ENCODE data around the gene DOCK2. TPM values are rescaled to one million over a fixed set of nuclear protein-coding genes. Genes with fewer than 3 reads are reported as not detected.

Gene DOCK2
- total and polyA plus RNA-seq, 2 of the 8 experiments (the other 6 are each of a cell fraction or from before 2014, with no cell fraction given): 3.9 to 5.7 TPM

- TF ChIP-seq CHD7 (IDR thresholded peaks at IDR 0.05; ENCODE audit: insufficient replicate concordance, low read length) (no peak), POLR2AphosphoS5 (IDR thresholded peaks at IDR 0.05; ENCODE audit: low read depth, low read length) (no peak), CEBPB (IDR thresholded peaks at IDR 0.05; ENCODE audit: low read depth, low read length) (no peak), SUZ12 (IDR thresholded peaks at IDR 0.05; ENCODE audit: low read length) (no peak), CTBP2 (IDR thresholded peaks at IDR 0.05; ENCODE audit: borderline replicate concordance, insufficient read depth, insufficient read length, low read length) (no peak), CREB1 (IDR thresholded peaks at IDR 0.05) (no peak), CHD2 (IDR thresholded peaks at IDR 0.05; ENCODE audit: low read length) (no peak), TCF12 (IDR thresholded peaks at IDR 0.05; ENCODE audit: low read depth, low read length) (no peak), E2F6 (IDR thresholded peaks at IDR 0.05) (no peak), NRF1 (IDR thresholded peaks at IDR 0.05; ENCODE audit: low read depth, low read length) (no peak), TBP (IDR thresholded peaks at IDR 0.05; ENCODE audit: low read depth, low read length) (no peak), FOSL1 (IDR thresholded peaks at IDR 0.05; ENCODE audit: insufficient read depth, low read depth, low read length) (no peak)
Measured at GRCh38 chr5:169710675-169711074, 73.6 kb downstream of the DOCK2 start (continued).
